ENCODE measurements around the gene SPPL2B. TPM values are rescaled to one million over a fixed set of nuclear protein-coding genes. Genes with fewer than 3 reads are reported as not detected.

SPPL2B gene
- total RNA-seq, 1 donor, result 33.5 TPM

GRCh38 chr19:2399582-2399981 lies 71.1 kb downstream of the SPPL2B start:
- H3K4me1 ChIP-seq (ENCODE audit: insufficient read depth, low read length), result peaks cover 7% of the 10 kb centered on the region
- no peaks in the 10 kb centered on the region for H3K9me3 ChIP-seq (ENCODE audit: low read depth, low read length)
- no peak overlapping the region for H3K4me3 ChIP-seq (ENCODE audit: low read length)
- no peaks in the 10 kb centered on the region for H3K27me3 ChIP-seq (ENCODE audit: insufficient read depth, low read length)

Other genes starting within 250 kb of the SPPL2B start
- gene MOB3A, start 232.4 kb upstream of the SPPL2B start, total RNA-seq, result 87.3 TPM
- 2.9 TPM for gene IZUMO4, start 231.8 kb upstream of the SPPL2B start, total RNA-seq
- 26.2 TPM for gene AP3D1, start 177.1 kb upstream of the SPPL2B start, total RNA-seq
- 13.5 TPM for gene DOT1L, start 164.8 kb upstream of the SPPL2B start, total RNA-seq
- gene PLEKHJ1, start 92.4 kb upstream of the SPPL2B start, total RNA-seq, result 25.3 TPM
- 68.1 TPM for gene SF3A2, start 91.9 kb upstream of the SPPL2B start, total RNA-seq
- 1.3 TPM for gene AMH, start 79.4 kb upstream of the SPPL2B start, total RNA-seq
- not detected for gene JSRP1, start 72.3 kb upstream of the SPPL2B start, total RNA-seq
- gene PEAK3, start 46.5 kb upstream of the SPPL2B start, total RNA-seq, result 0.52 TPM
- gene LINGO3, start 20.5 kb upstream of the SPPL2B start, total RNA-seq, result 0.52 TPM
- gene LSM7, start 98 bp upstream of the SPPL2B start, total RNA-seq, result 111 TPM
- gene TMPRSS9, start 31.6 kb downstream of the SPPL2B start, total RNA-seq, result 0.10 TPM
- gene TIMM13, start 98.9 kb downstream of the SPPL2B start, total RNA-seq, result 5.8 TPM
- 6.7 TPM for gene LMNB2, start 128.3 kb downstream of the SPPL2B start, total RNA-seq
- 528 TPM for gene GADD45B, start 147.4 kb downstream of the SPPL2B start, total RNA-seq

All from mononuclear cell (primary cell).